GM21723 (cell line): Measurements from ENCODE around the gene MGAT4B.
"Not testable (repeated sequence)": the region's sequence is repeated elsewhere in the genome, so short reads cannot be mapped to it uniquely, and the experiment has no call there.

Experiments
- ATAC-seq: cut with Tn5 transposase; IDR thresholded peaks from one replicate; pipeline ENCODE4 v1.9.1; 2021; ENCODE audit warnings: mild to moderate bottlenecking, moderate library complexity; ENCODE audit not compliant: unreplicated experiment

Gene MGAT4B

GRCh38 chr5:179795863-179796833, 10.5 kb downstream of the MGAT4B start:
- peak; percentile 78 for ATAC-seq

DNA sequence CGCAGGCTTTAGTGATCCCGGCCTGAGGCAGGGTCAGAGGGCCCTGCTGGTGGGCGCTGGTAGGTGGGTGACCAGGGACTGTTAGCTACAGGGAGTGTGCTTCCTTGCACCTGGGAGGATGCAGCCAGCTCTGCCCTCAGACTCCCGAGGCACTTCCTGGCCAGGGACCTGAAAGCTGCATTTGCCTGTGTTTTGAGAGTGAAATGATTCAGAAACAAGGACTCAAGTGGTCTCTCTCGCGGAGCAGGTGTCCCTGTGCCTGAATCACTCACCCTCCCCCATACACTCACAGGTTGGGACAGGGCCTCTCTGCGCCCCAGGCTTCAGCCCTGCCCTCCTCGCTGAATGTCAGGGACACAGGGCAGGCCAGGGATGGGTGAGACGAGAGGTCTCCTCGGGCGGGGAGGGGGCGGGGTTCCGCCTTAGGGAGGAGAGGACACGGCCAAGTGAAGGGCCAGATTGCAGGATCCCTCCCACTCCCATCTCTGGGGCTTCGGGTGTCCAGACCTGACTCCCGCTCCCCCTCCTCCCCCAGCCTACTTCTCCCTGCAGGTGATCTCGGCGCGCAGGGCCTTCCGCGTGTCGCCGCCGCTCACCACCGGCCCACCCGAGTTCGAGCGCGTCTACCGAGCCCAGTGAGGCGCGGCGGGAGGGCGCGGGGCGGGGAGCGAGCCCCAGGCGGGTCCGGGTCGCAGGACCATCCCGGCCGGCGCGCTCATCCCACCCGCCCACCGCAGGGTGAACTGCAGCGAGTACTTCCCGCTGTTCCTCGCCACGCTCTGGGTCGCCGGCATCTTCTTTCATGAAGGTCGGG, 11.4 kb downstream of the MGAT4B start:
- peak; percentile 2 for ATAC-seq

DNA sequence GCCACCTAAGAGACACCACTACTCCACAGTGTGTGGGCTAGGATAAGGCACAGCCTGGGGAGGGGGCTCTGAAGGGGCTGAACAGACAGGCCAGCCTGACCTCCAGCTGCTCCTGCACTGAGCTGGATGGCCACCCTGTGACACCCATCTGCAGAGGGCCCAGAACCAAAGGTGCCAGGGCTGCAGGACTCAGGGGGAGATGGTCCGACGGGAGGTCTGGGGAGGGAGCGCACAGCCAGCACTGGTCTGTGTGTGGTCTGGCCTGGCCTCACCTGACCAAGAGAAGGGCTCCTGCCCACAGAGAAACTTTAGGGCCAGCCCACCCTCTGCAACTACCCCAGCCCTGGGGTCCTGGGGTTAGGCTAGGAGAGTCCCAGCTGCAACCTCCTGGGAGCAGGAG, 12.1 kb downstream of the MGAT4B start:
- no peak for ATAC-seq

GRCh38 chr5:179794171-179794570, 12.5 kb downstream of the MGAT4B start:
- ATAC-seq, result no peak

DNA sequence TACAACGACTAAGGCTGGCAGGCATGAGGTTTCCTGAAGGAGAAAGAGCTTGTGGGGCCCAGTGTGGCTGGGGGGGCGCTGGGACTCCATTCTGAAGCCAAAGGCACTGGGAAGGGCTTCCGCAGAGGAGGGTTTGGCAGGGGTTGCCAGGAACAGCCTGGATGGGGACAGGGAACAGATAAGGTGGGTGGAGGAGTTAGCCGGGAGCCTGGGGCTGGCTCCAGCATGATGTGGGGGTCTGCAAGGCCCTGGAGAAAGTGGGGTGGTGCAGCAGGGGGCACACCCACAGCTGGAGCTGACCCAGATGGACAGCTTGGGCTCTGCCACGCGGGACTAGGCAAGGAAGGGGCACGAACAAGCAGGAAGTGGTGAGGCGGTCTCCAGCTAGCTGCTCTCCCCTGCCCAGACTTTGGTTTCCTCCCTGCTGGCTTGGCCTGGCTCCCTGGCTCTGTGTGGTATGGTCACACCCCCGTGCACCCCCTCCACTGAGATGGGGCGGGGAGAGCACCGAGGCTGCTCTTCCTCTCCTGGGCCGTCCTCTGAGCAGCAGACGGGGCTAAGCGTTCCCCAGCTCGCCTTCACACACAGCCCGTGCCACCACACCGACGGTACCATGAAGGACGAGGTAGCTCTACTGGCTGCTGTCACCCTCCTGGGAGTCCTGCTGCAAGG, 13.1 kb downstream of the MGAT4B start, which contains the start of gene LTC4S:
Gene LTC4S, plus strand, starts transcription at position 519 of the 672 bp plus-strand sequence. Its CDS starts 95 bp downstream, at position 614.
- ATAC-seq, result no peak

- ATAC-seq, result no peak
Observed at GRCh38 chr5:179792612-179793467, 13.8 kb downstream of the MGAT4B start.

GRCh38 chr5:179791881-179792611, 14.6 kb downstream of the MGAT4B start:
- ATAC-seq, result no peak

DNA sequence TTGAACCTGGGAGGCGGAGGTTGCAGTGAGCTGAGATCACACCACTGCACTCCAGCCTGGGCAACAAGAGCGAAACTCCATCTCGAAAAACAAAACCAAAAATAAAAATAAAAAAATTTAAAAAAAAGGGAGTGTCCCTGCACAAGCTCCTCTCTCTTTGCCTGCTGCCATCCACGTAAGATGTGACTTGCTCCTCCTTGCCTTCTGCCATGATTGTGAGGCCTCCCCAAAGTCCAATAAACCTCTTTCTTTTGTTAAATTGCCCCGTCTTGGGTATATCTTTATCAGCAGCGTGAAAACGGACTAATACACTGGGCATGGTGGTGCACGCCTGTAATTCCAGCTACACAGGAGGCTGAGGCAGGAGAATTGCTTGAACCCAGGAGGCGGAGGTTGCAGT, 17.4 kb downstream of the MGAT4B start:
- ATAC-seq, result not testable (repeated sequence)

DNA sequence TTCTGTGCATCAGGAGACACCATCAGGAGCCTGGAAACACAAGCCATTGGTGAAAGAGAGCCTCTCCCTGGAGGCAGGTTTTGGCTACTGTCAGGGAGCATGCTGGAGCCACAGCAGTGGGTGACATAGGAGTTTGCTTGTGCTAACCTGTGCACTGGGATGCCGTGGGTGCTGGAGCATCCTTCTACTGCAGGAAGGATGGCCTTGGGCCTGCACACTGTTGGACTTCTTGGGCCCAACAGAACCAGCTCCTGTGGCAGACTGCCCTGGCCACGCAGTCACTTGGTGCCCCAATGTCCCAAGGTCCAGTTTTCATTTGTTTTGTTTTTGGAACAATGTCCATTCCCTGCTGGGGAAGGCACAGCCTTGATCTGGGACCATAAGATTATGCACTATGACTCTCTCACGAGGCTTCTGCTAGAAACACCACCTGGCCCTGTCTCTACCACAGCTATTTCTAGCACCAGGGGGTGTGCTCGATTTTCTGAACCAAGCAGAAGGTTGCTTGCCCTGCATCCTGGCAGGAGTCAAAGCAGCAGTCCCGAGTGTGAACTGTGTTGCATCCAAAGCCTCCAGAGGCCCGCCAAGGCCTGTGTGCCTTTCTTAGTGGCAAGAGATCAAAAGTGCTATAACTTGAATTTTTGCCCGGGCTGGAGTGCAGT, 18.3 kb downstream of the MGAT4B start:
- no peak for ATAC-seq

GRCh38 chr5:179786861-179787260, 19.8 kb downstream of the MGAT4B start:
- no peak for ATAC-seq

DNA sequence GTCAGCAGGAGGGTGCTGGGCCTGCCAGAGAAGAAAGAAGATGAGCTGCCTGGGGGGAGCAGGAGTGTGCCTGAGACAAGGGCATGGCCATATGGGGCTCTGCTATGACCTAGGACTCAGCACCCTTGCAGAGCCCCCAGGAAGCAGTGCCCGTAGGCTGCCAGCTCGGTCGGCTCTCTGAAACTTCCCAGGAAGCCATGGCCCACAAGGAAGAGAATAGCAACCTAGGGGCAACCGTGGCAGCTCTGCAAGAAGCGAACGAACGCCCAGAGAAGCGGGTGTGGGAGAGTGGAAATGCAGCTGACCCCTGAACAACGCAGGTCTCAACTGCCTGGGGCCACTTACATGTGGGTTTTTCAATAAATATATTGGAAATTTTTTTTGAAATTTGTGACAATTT, 23.5 kb downstream of the MGAT4B start:
- no peak for ATAC-seq

DNA sequence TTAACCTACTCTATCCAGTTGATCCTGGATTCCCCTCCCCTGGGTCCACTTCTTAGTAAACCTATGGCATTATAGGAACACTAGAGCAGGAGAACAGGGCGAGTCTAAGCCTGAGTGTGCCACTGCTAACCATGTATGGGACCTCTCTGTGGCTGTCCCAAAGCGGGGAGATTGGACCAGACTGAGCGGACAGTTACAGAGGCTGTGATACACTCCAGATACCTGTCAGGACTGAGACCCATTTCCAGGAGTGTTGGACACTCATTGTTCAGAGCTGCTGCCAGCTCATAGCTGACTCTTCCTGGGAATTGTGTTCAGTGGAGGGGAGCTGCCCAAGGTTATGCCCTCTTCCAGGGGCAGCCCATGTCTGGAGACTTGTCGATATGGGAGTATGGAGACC, 24.8 kb downstream of the MGAT4B start:
- ATAC-seq, result no peak

- no peak for ATAC-seq
Observed at GRCh38 chr5:179780362-179780761, 26.3 kb downstream of the MGAT4B start.

GRCh38 chr5:179779826-179780225, 26.8 kb downstream of the MGAT4B start:
- ATAC-seq, result no peak

DNA sequence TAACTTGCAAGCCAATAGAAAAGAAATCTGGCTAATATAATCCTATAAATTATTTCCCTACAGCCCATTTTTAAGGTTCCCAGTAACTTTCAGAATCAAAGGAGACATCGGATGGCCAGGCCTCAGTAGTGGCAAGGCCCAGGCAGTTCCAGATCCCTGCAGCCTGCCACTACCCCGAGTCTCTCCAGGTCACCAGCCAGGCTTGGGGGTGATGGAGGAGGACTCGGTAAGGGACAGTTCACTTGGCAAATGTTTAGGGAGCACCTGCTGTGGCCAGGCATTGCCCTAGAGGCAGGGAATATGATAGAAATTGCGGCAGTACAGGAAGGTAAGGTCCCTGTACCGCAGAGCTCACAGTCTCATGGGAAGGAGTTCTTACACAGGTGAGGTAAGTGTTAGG, 28.1 kb downstream of the MGAT4B start:
- ATAC-seq, result no peak

GRCh38 chr5:179777909-179778308, 28.8 kb downstream of the MGAT4B start:
- ATAC-seq, result no peak

GRCh38 chr5:179777456-179777855, 29.2 kb downstream of the MGAT4B start:
- no peak for ATAC-seq

GRCh38 chr5:179776411-179776938, 30.2 kb downstream of the MGAT4B start:
- no peak for ATAC-seq

DNA sequence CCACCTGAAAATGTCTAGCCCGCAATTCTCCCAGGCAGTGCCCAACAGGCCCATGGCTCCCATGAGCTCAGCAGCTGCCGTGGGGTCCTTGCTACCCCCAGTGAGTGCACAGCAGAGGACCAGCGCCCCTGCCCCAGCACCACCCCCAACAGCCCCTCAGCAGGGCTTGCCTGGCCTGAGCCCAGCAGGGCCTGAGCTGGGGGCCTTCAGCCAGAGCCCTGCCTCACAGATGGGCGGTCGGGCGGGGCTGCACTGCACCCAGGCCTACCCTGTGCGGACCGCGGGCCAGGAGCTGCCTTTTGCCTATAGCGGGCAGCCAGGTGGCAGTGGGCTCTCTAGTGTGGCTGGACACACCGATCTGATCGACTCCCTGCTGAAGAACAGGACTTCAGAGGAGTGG, 32.2 kb downstream of the MGAT4B start:
- no peak for ATAC-seq
